Kidney (tissue), 14 donors: Measurements from ENCODE around the gene RRP12. TPM values are rescaled to one million over a fixed set of nuclear protein-coding genes. Genes with fewer than 3 reads are reported as not detected.

Source experiments
- DNase-seq, 5 donors: peaks; one replicate each; pipeline ENCODE4 v3.0.0-alpha.2; 2013 to 2020
- FAIRE-seq: peaks from 2 replicates; lab custom pipeline; 2012; peaks lifted over from hg19 to GRCh38; lab: Jason Lieb, UNC
- H3K27ac ChIP-seq, 2 donors: one replicate each; pipeline ENCODE4 v1.7.0; 2013; ENCODE audit warnings: low read depth in 2 of 2, low read length in 2 of 2, inconsistent platforms in 1 of 2
- H3K27me3 ChIP-seq: one replicate; pipeline ENCODE4 v1.7.1; 2013; ENCODE audit warnings: low read length, inconsistent platforms; ENCODE audit not compliant: control insufficient read depth, insufficient read depth
- H3K36me3 ChIP-seq, 3 donors: one replicate each; pipeline versions ENCODE4 v1.7.0 to v1.7.1; 2013; ENCODE audit warnings: low read length in 3 of 3, control low read depth in 1 of 3, inconsistent platforms in 1 of 3; ENCODE audit not compliant: insufficient read depth in 3 of 3, control insufficient read depth in 2 of 3
- H3K4me1 ChIP-seq, 3 donors: one replicate each; pipeline versions ENCODE4 v1.7.0 to v1.7.1; 2013; ENCODE audit warnings: low read length in 3 of 3, inconsistent platforms in 1 of 3, low read depth in 1 of 3; ENCODE audit not compliant: control insufficient read depth in 2 of 3, insufficient read depth in 2 of 3
- H3K4me3 ChIP-seq, 3 donors: one replicate each; pipeline versions ENCODE4 v1.7.0 to v1.8.1; 2013; ENCODE audit warnings: low read length in 3 of 3, control low read depth in 1 of 3, inconsistent platforms in 1 of 3
- H3K9ac ChIP-seq, 3 donors: one replicate each; pipeline versions ENCODE4 v1.7.0 to v1.7.1; 2013; ENCODE audit warnings: low read length in 3 of 3, control low read depth in 1 of 3, inconsistent platforms in 1 of 3
- H3K9me3 ChIP-seq, 3 donors: one replicate each; pipeline versions ENCODE4 v1.7.0 to v1.7.1; 2013; ENCODE audit warnings: low read length in 3 of 3, control low read depth in 1 of 3, inconsistent platforms in 1 of 3; ENCODE audit not compliant: control insufficient read depth in 2 of 3, insufficient read depth in 1 of 3
- CTCF ChIP-seq: IDR thresholded peaks from 3 replicates; pipeline ENCODE4 v1.5.1; 2012; ENCODE audit warnings: mild to moderate bottlenecking, moderate library complexity, borderline replicate concordance; ENCODE audit not compliant: insufficient read depth; ENCODE audit errors: extremely low read depth
- intact Hi-C: fragments of 100-400 bp; cut with DNase I; formaldehyde crosslinking; loops from one replicate; pipeline ENCODE4 v1.11.1; 2022
- polyA plus RNA-seq: library from polyadenylated mRNA; stranded (reverse); fragments of 350-450 nt; fragmentation: Illumina TruSeq; extraction: RNeasy Lipid Tissue Mini Kit (QIAGEN cat#74804); gene quantifications from one replicate; pipeline ENCODE4 v1.2.3, GENCODE V29; 2014; ENCODE audit warnings: low read depth, low replicate concordance; ENCODE audit not compliant: insufficient read depth
- total RNA-seq: library from RNA; stranded (reverse); fragmentation: NEBNext Ultra II Directional; extraction: Animal tissue kit (Norgen Biotek cat#: 25700); gene quantifications from one replicate; pipeline ENCODE4 v1.2.1, GENCODE V29; 2021
- donor health status: control.
- donor health status: control.
- donor health status: control.
- donor health status: control.
- donor health status: control.
- donor health status: DM: yes; HTN: yes; CAD: no.
- donor health status: Normal renal cell carcinoma (clear cell type).

RRP12 gene
- total and polyA plus RNA-seq, 2 donors from 2014 or later, result 9.7 to 30.0 TPM

- Histone ChIP-seq H3K9me3 (no peaks in the 10 kb centered on the region), H3K4me3 (no peak overlapping the region), H3K9ac (no peak overlapping the region), H3K27me3 (no peaks in the 10 kb centered on the region), H3K27ac (no peak overlapping the region), H3K4me1 (no peaks in the 10 kb centered on the region), H3K36me3 (peaks cover 0 to 5% (median 4%) of the 10 kb centered on the region in 3 donors)
- no peak for TF ChIP-seq CTCF
- intact Hi-C loops, result no loop called here
- no peak for FAIRE-seq
- no peak for DNase-seq
Measured at GRCh38 chr10:97362310-97363033, 38.7 kb downstream of the RRP12 start.

GRCh38 chr10:97361537-97361901 lies 39.6 kb downstream of the RRP12 start:
- intact Hi-C loops, result no loop called here
- Histone ChIP-seq H3K4me3 (no peak overlapping the region), H3K9ac (no peak overlapping the region), H3K9me3 (no peaks in the 10 kb centered on the region), H3K36me3 (peaks cover 0 to 5% (median 3%) of the 10 kb centered on the region in 3 donors), H3K27me3 (no peaks in the 10 kb centered on the region), H3K4me1 (peaks cover 0 to 3% (median 0%) of the 10 kb centered on the region in 3 donors), H3K27ac (no peak overlapping the region)
- TF ChIP-seq CTCF, result no peak
- FAIRE-seq (no peak), DNase-seq (no peak)

GRCh38 chr10:97360705-97361536 lies 40.2 kb downstream of the RRP12 start:
- DNase-seq, result no peak
- H3K4me3 ChIP-seq, result no peak overlapping the region
- peaks cover 0 to 3% (median 2%) of the 10 kb centered on the region in 3 donors for H3K4me1 ChIP-seq
- H3K9ac ChIP-seq, result no peak overlapping the region
- H3K9me3 ChIP-seq, result no peaks in the 10 kb centered on the region
- no peaks in the 10 kb centered on the region for H3K27me3 ChIP-seq
- no peak for TF ChIP-seq CTCF
- intact Hi-C loops, result no loop called here
- no peak for FAIRE-seq
- H3K36me3 ChIP-seq, result peaks cover 0 to 5% (median 0%) of the 10 kb centered on the region in 3 donors
- no peak overlapping the region for H3K27ac ChIP-seq
